ENCODE measurements around the gene UGT1A4. TPM values are rescaled to one million over a fixed set of nuclear protein-coding genes. Genes with fewer than 3 reads are reported as not detected.

UGT1A4 gene
- total RNA-seq, 2 donors from 2014 or later: not detected

DNA sequence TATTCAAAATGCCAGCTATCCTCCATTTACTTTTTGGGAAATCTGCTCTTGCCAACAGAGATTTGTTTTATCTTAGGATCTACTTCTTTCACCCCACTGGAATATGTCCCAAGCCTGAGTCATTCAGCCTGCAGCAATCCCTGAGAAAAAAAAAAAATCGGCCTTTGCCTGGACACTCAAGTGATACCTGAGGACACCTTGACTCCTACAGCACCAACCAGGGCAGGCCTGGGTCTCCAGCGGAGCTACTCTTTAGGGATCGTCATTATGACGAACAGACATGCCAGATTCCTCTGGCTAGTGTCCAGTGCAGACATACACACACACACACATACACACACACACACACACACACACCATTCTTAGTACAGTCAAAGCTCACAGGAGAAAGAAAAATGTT, 28.1 kb upstream of the UGT1A4 start:
- no peaks in the 10 kb centered on the region for H3K9me3 ChIP-seq
- TF ChIP-seq, protein P1, sequence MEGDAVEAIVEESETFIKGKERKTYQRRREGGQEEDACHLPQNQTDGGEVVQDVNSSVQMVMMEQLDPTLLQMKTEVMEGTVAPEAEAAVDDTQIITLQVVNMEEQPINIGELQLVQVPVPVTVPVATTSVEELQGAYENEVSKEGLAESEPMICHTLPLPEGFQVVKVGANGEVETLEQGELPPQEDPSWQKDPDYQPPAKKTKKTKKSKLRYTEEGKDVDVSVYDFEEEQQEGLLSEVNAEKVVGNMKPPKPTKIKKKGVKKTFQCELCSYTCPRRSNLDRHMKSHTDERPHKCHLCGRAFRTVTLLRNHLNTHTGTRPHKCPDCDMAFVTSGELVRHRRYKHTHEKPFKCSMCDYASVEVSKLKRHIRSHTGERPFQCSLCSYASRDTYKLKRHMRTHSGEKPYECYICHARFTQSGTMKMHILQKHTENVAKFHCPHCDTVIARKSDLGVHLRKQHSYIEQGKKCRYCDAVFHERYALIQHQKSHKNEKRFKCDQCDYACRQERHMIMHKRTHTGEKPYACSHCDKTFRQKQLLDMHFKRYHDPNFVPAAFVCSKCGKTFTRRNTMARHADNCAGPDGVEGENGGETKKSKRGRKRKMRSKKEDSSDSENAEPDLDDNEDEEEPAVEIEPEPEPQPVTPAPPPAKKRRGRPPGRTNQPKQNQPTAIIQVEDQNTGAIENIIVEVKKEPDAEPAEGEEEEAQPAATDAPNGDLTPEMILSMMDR (IDR thresholded peaks at IDR 0.05): no peak
- H3K4me1 ChIP-seq (ENCODE audit: control insufficient read depth in 1 of 2, low read depth in 2 of 2): no peaks in the 10 kb centered on the region
- H3K27me3 ChIP-seq (replicated peaks; ENCODE audit: insufficient read depth): no peaks in the 10 kb centered on the region
- no peaks in the 10 kb centered on the region for H3K36me3 ChIP-seq
- no peak overlapping the region for H3K27ac ChIP-seq
- DNase-seq (ENCODE audit: low spot score) (no peak), ATAC-seq (ENCODE audit: insufficient number of reproducible peaks, low FRiP score, low read depth) (no peak)
- H3K4me3 ChIP-seq: no peak overlapping the region

DNA sequence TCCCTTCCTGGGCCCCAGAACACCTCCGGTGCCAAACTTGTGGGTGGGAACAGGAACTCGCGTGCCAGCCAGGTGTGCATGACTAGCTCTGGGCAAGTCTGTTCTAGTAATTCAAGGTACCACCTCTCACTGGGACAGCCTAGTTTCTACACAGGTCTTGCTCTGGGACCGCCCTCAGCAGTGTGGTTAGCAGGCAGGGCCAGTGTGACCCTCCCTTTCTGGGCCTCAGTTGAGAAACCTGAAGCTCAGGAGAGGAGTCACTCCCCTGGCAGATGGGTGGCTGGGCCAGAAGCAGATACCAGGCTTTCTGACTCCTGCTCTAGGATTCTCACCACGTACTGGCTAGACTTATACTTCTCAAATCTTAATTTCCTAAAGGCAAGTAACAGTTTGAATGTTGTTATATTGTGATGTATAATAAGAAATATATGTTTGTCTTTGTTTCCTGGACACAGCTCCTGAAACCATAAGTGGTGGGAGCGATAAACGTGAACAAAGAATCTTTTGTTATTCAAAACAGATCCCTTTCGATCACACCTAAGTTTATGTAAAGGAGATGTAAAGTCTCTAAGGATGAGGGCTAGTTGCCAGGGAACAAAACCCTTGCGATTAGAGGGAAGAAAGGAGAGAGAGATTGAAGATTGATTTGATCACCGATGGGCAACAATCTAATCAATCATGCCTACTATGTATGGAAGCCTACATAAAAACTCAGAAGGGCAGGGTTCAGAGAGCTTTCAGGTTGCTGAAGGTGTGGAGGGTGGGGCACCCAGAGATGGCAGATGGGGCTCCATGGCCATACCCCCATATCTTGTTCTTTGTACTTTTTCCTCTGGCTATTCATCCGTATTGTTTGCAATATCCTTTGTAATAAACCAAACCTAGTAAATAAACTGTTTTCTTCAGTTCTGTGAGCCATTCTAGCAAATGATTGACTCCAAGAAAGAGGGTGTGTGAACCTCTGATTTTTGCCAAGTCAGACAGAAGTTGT, 26.8 kb upstream of the UGT1A4 start:
- TF ChIP-seq, protein P1 (IDR thresholded peaks at IDR 0.05): no peak
- no peak overlapping the region for H3K27ac ChIP-seq

DNA sequence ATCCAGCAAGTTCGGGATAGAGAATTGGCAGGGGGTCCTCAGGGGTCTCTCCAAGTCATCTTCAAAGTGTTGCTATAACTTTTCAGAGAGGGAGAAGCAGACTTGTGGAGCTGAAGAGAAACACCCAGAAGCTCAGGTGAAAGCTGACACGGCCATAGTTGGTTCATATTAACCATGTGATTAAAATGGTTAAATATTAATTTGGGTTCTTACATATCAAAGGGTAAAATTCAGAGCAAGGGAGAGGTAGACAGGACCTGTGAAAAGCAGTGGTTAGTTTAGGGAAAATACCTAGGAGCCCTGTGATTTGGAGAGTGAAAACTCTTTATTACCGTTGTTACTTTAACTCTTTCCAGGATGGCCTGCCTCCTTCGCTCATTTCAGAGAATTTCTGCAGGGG, 25.9 kb upstream of the UGT1A4 start, which contains the start of gene UGT1A6:
TSS of gene UGT1A6 (plus strand) at position 243 of the 400 bp plus-strand sequence. CDS start at position 358, 115 bp downstream.
- no peaks in the 10 kb centered on the region for H3K9me3 ChIP-seq
- ATAC-seq (ENCODE audit: insufficient number of reproducible peaks, low FRiP score, low read depth): no peak
- DNase-seq (ENCODE audit: low spot score): no peak
- H3K4me1 ChIP-seq (ENCODE audit: control insufficient read depth in 1 of 2, low read depth in 2 of 2): no peaks in the 10 kb centered on the region
- H3K4me3 ChIP-seq: no peak within 1 kb of the TSS
- no peaks in the 10 kb centered on the region for H3K36me3 ChIP-seq
- no peaks in the 10 kb centered on the region for H3K27me3 ChIP-seq (replicated peaks; ENCODE audit: insufficient read depth)
- H3K27ac ChIP-seq: no peak within 1 kb of the TSS
- TF ChIP-seq, protein P1 (IDR thresholded peaks at IDR 0.05): no peak

More for the DNA sequence above, 26.8 kb upstream of the UGT1A4 start:
- Histone ChIP-seq H3K4me3 (no peak overlapping the region), H3K4me1 (ENCODE audit: control insufficient read depth in 1 of 2, low read depth in 2 of 2) (no peaks in the 10 kb centered on the region), H3K9me3 (no peaks in the 10 kb centered on the region), H3K27me3 (replicated peaks; ENCODE audit: insufficient read depth) (no peaks in the 10 kb centered on the region), H3K36me3 (no peaks in the 10 kb centered on the region)
- ATAC-seq (ENCODE audit: insufficient number of reproducible peaks, low FRiP score, low read depth): no peak
- DNase-seq (ENCODE audit: low spot score): no peak

DNA sequence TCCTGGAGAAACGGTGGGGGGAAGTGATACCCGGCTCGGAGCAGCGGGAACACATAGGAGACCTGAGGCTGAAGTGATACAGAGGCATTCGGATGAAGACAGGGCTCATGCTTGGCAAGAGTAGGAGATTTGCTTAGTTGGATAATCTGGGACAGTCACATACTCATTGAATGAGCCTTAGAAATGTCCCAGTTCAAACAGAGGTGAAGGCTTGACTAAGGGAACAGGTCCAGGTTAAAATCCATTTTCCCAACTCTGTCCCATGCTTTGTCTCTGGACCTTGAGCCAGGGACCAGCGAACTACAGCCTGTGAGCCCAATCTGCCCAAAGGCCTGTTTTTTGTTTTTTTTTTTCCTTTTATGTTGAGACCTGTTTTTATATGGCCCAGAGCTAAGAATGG, 24.6 kb upstream of the UGT1A4 start:
- Histone ChIP-seq H3K27me3 (replicated peaks; ENCODE audit: insufficient read depth) (no peaks in the 10 kb centered on the region), H3K4me3 (no peak overlapping the region), H3K9me3 (no peaks in the 10 kb centered on the region), H3K27ac (no peak overlapping the region), H3K36me3 (no peaks in the 10 kb centered on the region), H3K4me1 (ENCODE audit: control insufficient read depth in 1 of 2, low read depth in 2 of 2) (no peaks in the 10 kb centered on the region)
- DNase-seq (ENCODE audit: low spot score) (no peak), ATAC-seq (ENCODE audit: insufficient number of reproducible peaks, low FRiP score, low read depth) (no peak)
- TF ChIP-seq, protein P1 (IDR thresholded peaks at IDR 0.05): no peak

DNA sequence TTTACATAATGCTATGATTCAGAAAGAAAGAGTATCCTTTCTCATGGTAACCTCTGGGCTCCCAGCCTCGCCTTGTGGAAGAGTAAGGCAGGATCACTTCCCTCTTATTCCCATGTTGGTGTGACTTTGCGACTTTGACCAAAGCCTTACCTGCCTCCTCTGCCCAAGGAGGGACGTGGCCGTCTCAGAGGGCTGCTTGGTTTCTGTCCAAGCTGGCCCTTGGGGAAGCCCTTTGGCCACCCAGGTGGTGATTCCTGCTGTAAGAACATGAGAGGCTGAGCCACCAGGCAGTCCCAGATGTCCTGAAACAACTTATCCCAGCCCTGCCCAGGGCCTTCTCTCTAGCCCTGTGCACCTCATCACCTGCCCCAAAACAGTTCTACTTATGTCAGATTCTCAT, 19.8 kb upstream of the UGT1A4 start:
- no peak overlapping the region for H3K4me3 ChIP-seq
- no peak overlapping the region for H3K27ac ChIP-seq
- H3K9me3 ChIP-seq: no peaks in the 10 kb centered on the region
- TF ChIP-seq, protein P1 (IDR thresholded peaks at IDR 0.05): no peak
- ATAC-seq (ENCODE audit: insufficient number of reproducible peaks, low FRiP score, low read depth) (no peak), DNase-seq (ENCODE audit: low spot score) (no peak)
- H3K36me3 ChIP-seq: no peaks in the 10 kb centered on the region
- H3K4me1 ChIP-seq (ENCODE audit: control insufficient read depth in 1 of 2, low read depth in 2 of 2): peaks cover 0 to 5% of the 10 kb centered on the region in 2 donors
- no peaks in the 10 kb centered on the region for H3K27me3 ChIP-seq (replicated peaks; ENCODE audit: insufficient read depth)

Data from thoracic aorta (tissue), 2 donors.